Measurements from ENCODE around the gene PRR35. TPM values are rescaled to one million over a fixed set of nuclear protein-coding genes. Genes with fewer than 3 reads are reported as not detected.

PRR35 gene
- total RNA-seq, 2 donors from 2014 or later, result not detected

DNA sequence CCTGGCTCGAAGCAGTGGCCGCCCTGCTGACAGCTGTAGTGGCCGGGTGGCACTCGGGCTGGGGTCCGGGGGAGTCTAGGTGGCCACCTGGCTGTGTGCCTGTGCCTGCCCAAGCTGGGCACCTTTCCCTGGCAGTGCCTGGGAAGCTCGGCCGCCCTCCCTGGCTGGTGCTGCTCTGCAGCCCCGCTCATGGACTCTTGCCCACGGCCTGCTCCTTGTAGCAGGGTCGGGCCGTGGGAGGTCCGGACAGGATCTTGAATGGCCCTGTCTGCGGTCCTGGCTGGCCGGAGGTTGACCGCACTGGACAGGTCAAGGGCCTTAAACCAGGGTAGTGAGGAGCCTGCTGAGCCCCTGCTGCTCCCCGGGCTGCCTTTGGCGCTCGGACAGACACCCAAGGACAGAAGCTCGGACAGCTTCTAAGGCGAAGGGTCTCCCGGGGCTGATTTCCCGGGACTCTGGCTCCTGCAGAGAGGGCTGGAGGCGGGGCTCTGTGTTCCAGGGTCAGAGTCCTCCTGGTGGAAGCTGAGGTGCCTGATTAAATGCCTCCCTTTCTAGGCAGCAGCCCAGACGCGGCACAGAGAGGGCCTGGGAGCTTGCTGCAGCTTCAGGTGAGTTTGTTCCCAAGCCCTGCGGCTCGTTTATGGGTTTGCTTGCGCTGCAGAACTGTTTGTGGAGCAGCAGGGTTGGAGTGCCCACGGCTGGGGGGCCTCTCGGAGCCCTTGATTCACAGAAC, 26.6 kb upstream of the PRR35 start:
- peak; percentile 86 for ATAC-seq
- H3K27ac ChIP-seq, result peak overlapping the region; percentile 40 to 79 (median 70)
- TF ChIP-seq POLR2A (IDR thresholded peaks at IDR 0.05), result peak; percentile 36 to 71 (median 69)
- TF ChIP-seq, protein P1, sequence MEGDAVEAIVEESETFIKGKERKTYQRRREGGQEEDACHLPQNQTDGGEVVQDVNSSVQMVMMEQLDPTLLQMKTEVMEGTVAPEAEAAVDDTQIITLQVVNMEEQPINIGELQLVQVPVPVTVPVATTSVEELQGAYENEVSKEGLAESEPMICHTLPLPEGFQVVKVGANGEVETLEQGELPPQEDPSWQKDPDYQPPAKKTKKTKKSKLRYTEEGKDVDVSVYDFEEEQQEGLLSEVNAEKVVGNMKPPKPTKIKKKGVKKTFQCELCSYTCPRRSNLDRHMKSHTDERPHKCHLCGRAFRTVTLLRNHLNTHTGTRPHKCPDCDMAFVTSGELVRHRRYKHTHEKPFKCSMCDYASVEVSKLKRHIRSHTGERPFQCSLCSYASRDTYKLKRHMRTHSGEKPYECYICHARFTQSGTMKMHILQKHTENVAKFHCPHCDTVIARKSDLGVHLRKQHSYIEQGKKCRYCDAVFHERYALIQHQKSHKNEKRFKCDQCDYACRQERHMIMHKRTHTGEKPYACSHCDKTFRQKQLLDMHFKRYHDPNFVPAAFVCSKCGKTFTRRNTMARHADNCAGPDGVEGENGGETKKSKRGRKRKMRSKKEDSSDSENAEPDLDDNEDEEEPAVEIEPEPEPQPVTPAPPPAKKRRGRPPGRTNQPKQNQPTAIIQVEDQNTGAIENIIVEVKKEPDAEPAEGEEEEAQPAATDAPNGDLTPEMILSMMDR (IDR thresholded peaks at IDR 0.05), result peak in 5 of 7 experiments; percentile 11 to 46 (median 44)
- no peaks in the 10 kb centered on the region for H3K9me3 ChIP-seq
- peak; percentile 86 to 93 (median 90) for DNase-seq
- no peaks in the 10 kb centered on the region for H3K27me3 ChIP-seq
- peaks cover 68% of the 10 kb centered on the region for H3K4me1 ChIP-seq
- H3K4me3 ChIP-seq, result no peak overlapping the region
- intact Hi-C loops (cut with DNase I), result no loop called here
- WGBS, 2 donors, result 13 to 15% methylated on average over 2 to 30 of the region's 30 CpGs
- no peaks in the 10 kb centered on the region for H3K36me3 ChIP-seq (replicated peaks in 1 of 2; ENCODE audit: insufficient read depth in 1 of 2, low read depth in 2 of 2)

DNA sequence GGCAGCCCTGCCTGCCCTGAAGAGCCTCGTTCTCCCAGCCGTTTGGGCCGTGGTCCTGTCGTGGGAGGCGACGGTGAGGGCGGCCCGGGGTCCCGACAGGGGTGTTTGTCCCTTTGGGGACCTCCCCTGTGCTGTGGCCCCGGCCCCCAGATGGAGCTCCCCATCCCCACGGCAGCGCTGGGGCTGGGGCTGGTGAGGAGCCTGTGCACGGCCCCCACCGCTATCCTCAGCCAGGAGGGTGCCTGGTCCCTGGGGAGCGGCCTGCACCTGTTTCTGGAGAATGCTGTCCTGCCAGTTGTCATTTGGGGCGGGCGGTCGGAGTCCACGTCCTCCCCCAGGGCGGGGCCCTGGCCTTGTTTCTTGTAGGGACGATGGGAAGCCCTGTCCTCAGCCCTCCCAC, 26.1 kb upstream of the PRR35 start:
- H3K9me3 ChIP-seq, result no peaks in the 10 kb centered on the region
- peaks cover 65% of the 10 kb centered on the region for H3K4me1 ChIP-seq
- H3K36me3 ChIP-seq (replicated peaks in 1 of 2; ENCODE audit: insufficient read depth in 1 of 2, low read depth in 2 of 2), result no peaks in the 10 kb centered on the region
- 8 to 33% methylated on average over 6 to 21 of the region's 21 CpGs for WGBS, 2 donors
- no peaks in the 10 kb centered on the region for H3K27me3 ChIP-seq
- H3K27ac ChIP-seq, result peak overlapping the region; percentile 40 to 79 (median 70)
- no peak for TF ChIP-seq POLR2A (IDR thresholded peaks at IDR 0.05)
- TF ChIP-seq, protein P1 (IDR thresholded peaks at IDR 0.05), result no peak
- intact Hi-C loops (cut with DNase I), result no loop called here
- H3K4me3 ChIP-seq, result no peak overlapping the region
- ATAC-seq (peak; percentile 39), DNase-seq (peak; percentile 59 to 75 (median 62))

GRCh38 chr16:534856-535445, 25.2 kb upstream of the PRR35 start:
- Histone ChIP-seq H3K27ac (peak overlapping the region in 3 of 4 donors; percentile 61 to 79 (median 79)), H3K4me1 (peaks cover 65% of the 10 kb centered on the region), H3K4me3 (no peak overlapping the region), H3K27me3 (no peaks in the 10 kb centered on the region), H3K36me3 (replicated peaks in 1 of 2; ENCODE audit: insufficient read depth in 1 of 2, low read depth in 2 of 2) (no peaks in the 10 kb centered on the region), H3K9me3 (no peaks in the 10 kb centered on the region)
- intact Hi-C loops (cut with DNase I), result no loop called here
- TF ChIP-seq, protein P1 (IDR thresholded peaks at IDR 0.05), result no peak
- TF ChIP-seq POLR2A (IDR thresholded peaks at IDR 0.05), result no peak
- 45 to 84% methylated on average over 13 to 15 of the region's 27 CpGs for WGBS, 2 donors
- ATAC-seq (no peak), DNase-seq (no peak)

DNA sequence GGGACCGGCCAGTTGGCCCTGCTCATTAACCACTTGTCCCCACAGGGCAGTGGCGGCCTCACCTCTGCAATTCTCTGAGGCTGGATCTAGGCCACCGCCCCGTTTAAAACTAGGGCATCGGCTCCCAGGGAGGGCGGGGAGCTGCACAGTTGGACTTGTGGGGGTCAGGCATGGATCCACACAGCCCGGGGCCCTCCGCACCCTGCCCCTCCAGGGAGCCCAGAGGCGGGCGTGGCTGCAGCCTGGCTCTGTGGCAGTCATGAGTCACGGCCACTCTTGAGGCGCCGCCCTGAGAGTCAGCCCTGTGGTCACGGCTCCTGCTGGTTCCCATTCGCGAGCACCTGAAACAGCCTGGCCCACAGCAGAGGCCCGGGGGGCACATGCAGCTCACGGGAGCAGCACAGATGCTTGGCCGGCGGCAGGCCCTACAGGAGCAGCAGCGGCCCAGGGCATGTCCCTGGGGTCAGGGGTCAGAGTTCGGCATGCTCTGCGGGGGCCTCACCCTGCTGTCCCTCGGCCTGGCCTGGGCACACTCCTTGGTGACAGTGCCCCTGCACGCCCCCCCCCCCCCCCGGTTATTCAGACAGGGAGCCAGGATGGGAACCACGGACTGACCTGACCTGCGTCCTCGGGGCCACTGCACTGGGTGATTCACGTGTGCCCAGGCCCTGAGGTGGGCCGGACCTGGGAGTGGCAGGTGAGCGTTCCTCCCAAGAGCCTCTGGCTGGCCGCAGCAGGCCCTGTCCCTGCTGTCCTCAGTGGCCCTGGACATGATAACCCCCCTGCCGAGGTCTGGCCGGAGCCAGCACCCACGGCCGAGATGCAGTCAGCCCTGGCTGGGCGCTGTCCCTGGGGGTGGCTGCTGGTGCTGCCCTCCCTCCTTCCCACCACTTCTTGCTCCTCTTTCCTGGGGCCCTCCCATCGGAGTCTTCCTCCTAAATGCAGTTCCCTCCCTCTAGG, 24.5 kb upstream of the PRR35 start:
- H3K36me3 ChIP-seq (replicated peaks in 1 of 2; ENCODE audit: insufficient read depth in 1 of 2, low read depth in 2 of 2), result no peaks in the 10 kb centered on the region
- ATAC-seq (no peak), DNase-seq (peak in 2 of 4 donors; percentile 37 to 69)
- intact Hi-C loops (cut with DNase I), result no loop called here
- no peak for TF ChIP-seq POLR2A (IDR thresholded peaks at IDR 0.05)
- TF ChIP-seq, protein P1 (IDR thresholded peaks at IDR 0.05), result no peak
- H3K9me3 ChIP-seq, result no peaks in the 10 kb centered on the region
- no peaks in the 10 kb centered on the region for H3K27me3 ChIP-seq
- 76 to 83% methylated on average over 7 to 21 of the region's 39 CpGs for WGBS, 2 donors
- no peak overlapping the region for H3K4me3 ChIP-seq
- peak overlapping the region in 1 of 4 donors; percentile 79 for H3K27ac ChIP-seq
- H3K4me1 ChIP-seq, result peaks cover 65% of the 10 kb centered on the region
